Measurements from ENCODE around the gene ANKLE1.

DNA sequence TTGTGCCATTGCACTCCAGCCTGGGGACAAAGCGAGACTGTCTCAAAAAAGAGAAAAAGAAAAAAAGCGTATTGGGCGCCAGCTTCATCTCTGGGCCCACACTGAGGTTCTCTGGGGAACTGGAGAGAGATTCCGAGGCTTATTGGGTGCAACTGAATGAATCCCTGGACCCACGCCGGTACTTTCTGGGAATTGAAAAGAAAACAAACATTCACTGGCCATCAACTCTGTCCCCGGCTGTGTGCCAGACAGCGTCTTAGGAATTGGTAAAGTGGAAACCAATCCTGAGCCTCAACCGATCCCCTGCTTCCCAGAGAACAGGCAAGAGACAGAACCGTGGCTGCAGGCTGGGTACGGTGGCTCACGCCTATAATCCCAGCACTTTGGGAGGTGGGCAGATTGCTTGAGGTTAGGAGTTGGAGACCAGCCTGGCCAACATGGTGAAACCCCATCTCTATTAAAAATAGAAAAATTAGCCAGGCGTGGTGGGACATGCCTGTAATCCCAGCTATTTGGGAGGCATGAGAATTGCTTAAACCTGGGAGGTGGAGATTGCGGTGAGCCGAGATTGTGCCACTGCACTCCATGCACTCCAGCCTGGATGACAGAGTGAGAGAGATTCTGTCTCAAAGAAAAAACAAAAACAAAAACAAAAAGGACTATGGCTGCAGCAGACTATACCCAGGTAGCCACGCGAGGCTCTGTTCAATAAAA lies 44.3 kb downstream of the ANKLE1 start:
- TF ChIP-seq, protein P1, sequence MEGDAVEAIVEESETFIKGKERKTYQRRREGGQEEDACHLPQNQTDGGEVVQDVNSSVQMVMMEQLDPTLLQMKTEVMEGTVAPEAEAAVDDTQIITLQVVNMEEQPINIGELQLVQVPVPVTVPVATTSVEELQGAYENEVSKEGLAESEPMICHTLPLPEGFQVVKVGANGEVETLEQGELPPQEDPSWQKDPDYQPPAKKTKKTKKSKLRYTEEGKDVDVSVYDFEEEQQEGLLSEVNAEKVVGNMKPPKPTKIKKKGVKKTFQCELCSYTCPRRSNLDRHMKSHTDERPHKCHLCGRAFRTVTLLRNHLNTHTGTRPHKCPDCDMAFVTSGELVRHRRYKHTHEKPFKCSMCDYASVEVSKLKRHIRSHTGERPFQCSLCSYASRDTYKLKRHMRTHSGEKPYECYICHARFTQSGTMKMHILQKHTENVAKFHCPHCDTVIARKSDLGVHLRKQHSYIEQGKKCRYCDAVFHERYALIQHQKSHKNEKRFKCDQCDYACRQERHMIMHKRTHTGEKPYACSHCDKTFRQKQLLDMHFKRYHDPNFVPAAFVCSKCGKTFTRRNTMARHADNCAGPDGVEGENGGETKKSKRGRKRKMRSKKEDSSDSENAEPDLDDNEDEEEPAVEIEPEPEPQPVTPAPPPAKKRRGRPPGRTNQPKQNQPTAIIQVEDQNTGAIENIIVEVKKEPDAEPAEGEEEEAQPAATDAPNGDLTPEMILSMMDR (conservative IDR thresholded peaks at IDR 0.05 in 1 of 2, IDR thresholded peaks at IDR 0.05 in 1 of 2; ENCODE audit: low read depth in 1 of 2, low read length in 2 of 2) = no peak
- TF ChIP-seq EZH2 (IDR thresholded peaks at IDR 0.05; ENCODE audit: low read length, missing control alignments) = no peak

Data from fibroblast of lung (primary cell).